Activated T-cell treated with anti-CD3 and anti-CD28 coated beads for 24 hours (primary cell): ENCODE measurements around the gene CCDC102A.

Source experiments
- DNase-seq: peaks from one replicate; pipeline ENCODE4 v3.0.0-alpha.2; 2020; ENCODE audit warnings: low read depth

Gene CCDC102A

DNA sequence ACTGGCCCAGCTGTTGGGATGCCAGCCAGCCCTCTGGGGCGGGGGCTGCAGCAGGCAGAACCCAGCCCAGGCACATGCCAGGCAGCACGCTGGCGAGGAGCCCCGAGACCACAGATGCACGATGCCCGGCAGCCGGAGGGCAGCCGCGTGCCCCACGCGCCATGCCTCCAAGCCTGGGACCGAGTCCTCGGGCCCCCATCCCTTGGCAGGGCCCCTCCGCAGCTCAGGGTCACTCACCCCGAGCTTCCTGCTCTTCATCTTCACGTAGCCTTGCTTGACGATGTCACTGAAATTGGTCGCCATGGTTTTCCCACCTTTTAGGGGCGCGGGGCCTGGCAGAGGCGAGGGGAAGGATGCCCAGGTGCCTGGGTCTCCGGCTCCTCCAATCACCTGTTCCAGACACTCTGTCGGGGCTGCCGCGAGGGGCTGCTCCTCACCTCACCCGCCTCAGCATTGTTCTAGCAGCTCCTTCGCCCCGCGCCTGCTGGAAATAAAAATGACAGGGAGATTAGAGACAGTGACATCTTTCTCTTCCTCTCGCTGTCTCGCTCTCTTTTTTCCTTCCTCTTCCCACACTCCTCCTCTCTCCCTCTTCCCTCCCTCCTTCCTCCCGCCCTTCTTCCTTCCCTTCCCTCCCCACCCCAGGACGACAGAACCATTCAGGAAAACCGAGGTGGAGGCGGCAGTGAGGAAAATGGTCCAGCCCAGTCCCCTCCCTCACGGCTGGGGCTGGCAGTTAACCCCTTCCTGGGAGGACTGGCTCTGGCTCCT is 57.0 kb downstream of the CCDC102A start:
- no peak for DNase-seq

DNA sequence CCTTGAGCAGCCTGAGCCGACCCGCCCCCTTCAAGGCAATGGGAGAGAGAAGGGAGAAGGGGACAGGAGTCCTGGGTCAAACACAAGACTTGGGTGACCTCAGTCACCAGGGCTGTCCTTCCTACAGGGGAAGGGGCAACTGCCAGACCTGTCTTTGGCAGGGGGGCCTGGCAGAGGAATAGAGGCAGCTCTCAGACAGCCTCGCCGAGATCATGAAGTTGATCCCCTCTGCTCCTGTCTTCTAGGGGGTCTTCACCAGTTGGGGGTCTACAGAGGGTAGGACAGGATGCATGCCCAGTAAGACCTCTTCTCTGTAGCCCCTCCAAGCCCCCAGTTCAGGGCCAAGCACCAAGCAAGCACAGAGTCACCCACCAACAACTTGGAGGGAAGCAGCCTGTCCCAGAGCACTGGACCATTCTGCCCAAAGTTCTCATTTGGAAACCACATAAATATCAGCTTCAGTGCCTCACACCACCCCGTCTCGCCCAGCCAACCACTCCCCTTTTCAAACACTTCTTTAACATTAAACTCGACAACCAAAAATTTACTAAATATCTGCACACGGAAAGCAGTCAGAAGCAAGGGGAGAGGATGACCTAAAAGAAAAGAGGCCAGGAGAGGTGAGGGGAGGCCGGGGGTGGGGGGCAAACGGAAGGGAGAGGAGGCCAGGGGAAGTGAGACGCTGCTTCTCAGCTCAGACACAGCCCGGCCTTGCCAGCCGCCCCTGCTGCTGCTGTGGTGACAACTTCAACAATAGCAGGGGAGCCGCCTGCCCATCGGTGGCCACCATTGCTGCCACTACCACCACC is 57.8 kb downstream of the CCDC102A start:
- no peak for DNase-seq

DNA sequence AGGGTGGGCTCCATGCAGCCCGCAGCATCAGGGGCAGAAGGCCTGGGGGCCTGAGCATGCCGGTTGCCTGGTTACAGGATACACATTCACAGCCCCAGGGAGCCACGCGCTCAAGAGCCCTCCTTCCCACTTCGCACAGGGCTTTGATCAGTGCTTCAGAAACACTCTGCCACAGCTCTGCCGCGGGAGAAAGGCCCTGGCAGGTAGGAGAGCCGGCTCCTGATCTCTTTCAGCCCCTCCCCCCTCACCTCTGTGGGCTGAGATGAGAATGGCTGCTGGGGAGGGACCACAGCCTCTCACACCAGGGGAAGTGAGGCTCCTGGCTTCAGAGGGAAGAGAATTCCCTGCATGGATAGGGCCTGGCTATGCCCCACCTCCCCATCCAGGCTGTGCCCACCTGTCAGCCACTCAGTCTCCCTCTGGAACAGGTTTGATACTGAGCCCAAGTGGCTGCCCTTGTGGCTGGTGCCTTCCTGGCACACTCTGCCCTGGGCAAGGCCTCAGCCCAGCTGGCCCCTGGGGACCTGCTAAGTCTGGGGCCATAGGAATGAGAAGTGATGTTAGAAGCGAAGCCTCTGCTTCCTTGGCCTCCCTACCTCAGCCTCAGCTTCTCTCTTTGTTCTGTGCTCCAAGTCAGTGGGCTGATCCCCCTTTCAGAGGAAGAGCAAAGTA is 58.7 kb downstream of the CCDC102A start:
- no peak for DNase-seq

- DNase-seq = no peak
Measured at GRCh38 chr16:57476546-57477410, 59.6 kb downstream of the CCDC102A start.

- peak; percentile 64 for DNase-seq
Measured at GRCh38 chr16:57475711-57476339, 60.5 kb downstream of the CCDC102A start.

- DNase-seq = no peak
Measured at GRCh38 chr16:57474671-57475661, 61.4 kb downstream of the CCDC102A start.

- DNase-seq = no peak
Measured at GRCh38 chr16:57473906-57474305, 62.5 kb downstream of the CCDC102A start.

GRCh38 chr16:57473176-57473840 is 63.1 kb downstream of the CCDC102A start:
- no peak for DNase-seq

DNA sequence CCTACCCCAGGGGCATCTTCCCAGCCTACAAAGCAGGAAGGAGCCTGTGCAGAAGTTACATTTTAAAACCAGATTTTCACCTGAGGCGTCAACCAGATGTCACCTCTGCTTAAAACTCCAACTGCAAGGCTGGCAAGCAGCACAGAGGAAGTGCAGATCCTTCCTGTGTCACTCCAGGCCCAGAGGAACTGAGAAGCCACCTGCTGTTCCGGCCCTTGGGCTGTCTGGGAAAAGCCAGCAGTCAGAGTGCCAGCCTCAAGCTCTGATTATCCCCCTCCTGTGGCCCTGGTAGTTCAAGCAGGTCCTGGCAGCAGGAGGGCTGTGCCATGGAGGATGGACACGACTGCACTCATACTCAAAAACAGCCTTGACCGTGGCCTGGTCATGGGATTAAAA is 63.7 kb downstream of the CCDC102A start:
- no peak for DNase-seq

GRCh38 chr16:57471852-57472664 is 64.3 kb downstream of the CCDC102A start:
- no peak for DNase-seq

DNA sequence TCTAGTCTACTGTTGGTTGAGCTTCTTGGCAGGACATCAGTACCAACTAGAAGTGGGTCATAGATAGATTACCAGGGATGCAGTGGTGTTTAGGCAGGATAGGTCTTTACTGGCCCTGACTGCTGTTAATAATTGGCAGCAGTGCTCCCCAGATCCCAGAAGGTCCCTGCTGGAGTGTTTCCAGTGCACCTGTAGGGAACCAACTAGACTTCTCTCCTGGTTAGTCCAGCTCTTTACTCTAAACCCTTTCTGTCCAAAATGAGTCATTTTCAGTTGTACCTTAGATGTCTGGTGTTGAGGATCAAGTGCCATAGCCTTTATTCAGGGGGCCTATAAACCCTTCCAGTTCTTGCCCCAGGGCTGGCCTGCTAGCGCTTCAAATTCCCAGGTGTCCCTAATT is 65.2 kb downstream of the CCDC102A start:
- DNase-seq = no peak

- no peak for DNase-seq
Measured at GRCh38 chr16:57470711-57471110, 65.7 kb downstream of the CCDC102A start.

GRCh38 chr16:57469917-57470470 is 66.4 kb downstream of the CCDC102A start:
- no peak for DNase-seq

GRCh38 chr16:57469046-57469445 is 67.3 kb downstream of the CCDC102A start:
- no peak for DNase-seq

GRCh38 chr16:57468346-57468745 is 68.0 kb downstream of the CCDC102A start:
- DNase-seq = no peak

GRCh38 chr16:57464523-57464922 is 71.8 kb downstream of the CCDC102A start:
- DNase-seq = no peak

- DNase-seq = no peak
Measured at GRCh38 chr16:57462978-57463362, 73.4 kb downstream of the CCDC102A start.

- peak; percentile 87 for DNase-seq
Measured at GRCh38 chr16:57462209-57462977, 74.0 kb downstream of the CCDC102A start, which contains the start of gene POLR2C. POLR2C (plus strand) TSS chr16:57462679; CDS start chr16:57462725, 46 bp downstream.
